ENCODE results near the gene MAST3.

DNA sequence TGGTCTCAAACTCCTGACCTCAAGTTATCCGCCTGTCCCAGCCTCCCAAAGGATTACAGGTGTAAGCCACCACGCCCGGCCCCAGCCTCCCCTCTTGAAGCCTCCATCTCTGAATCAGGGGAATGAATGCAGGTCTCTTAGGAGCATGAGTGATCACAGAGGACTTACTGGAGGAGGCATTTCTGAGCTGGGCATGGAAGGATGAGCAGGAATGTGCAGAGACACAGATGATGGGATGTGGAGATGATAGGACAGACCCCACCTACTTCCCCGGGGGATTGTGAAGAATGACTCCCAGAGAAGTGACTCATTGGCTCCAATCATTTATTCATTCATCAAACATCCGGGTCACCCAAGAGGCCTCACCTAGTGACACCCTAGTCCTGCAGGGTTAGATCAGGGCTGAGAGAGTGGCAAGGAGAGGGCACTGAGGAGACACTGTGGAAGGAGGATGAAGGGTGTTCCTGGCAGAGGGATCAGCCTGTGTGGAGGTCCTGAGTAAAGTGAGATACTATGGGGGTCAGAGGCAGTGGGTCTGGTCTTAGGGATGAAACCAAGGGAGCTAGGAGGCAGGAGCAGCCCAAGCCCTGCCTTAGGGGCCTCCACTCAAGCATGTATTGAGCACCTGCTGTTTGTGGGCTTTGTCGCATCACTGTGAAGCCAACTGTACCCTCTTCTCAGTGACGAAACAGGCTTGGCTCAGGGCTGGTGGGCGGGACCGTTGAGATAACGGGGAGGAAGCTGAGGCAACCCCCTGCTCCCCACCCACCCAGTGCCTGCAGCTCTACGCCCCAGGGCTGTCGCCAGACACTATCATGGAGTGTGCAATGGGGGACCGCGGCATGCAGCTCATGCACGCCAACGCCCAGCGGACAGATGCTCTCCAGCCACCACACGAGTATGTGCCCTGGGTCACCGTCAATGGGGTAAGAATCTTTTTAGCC lies 79.1 kb downstream of the MAST3 start:
- TF ChIP-seq, protein P1, sequence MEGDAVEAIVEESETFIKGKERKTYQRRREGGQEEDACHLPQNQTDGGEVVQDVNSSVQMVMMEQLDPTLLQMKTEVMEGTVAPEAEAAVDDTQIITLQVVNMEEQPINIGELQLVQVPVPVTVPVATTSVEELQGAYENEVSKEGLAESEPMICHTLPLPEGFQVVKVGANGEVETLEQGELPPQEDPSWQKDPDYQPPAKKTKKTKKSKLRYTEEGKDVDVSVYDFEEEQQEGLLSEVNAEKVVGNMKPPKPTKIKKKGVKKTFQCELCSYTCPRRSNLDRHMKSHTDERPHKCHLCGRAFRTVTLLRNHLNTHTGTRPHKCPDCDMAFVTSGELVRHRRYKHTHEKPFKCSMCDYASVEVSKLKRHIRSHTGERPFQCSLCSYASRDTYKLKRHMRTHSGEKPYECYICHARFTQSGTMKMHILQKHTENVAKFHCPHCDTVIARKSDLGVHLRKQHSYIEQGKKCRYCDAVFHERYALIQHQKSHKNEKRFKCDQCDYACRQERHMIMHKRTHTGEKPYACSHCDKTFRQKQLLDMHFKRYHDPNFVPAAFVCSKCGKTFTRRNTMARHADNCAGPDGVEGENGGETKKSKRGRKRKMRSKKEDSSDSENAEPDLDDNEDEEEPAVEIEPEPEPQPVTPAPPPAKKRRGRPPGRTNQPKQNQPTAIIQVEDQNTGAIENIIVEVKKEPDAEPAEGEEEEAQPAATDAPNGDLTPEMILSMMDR (IDR thresholded peaks at IDR 0.05) = no peak
- TF ChIP-seq POLR2A (IDR thresholded peaks at IDR 0.05) = no peak
